ENCODE data around the gene TXNDC2. TPM values are rescaled to one million over a fixed set of nuclear protein-coding genes. Genes with fewer than 3 reads are reported as not detected.
A peak's percentile ranks its signal among the peaks of the same experiment; 100 is the strongest.

The TXNDC2 gene
- total and polyA plus RNA-seq, 9 of the 15 experiments (the other 6 are each of a cell fraction or from before 2014, with no cell fraction given) = 1.2 to 4.9 (median 2.3) TPM

DNA sequence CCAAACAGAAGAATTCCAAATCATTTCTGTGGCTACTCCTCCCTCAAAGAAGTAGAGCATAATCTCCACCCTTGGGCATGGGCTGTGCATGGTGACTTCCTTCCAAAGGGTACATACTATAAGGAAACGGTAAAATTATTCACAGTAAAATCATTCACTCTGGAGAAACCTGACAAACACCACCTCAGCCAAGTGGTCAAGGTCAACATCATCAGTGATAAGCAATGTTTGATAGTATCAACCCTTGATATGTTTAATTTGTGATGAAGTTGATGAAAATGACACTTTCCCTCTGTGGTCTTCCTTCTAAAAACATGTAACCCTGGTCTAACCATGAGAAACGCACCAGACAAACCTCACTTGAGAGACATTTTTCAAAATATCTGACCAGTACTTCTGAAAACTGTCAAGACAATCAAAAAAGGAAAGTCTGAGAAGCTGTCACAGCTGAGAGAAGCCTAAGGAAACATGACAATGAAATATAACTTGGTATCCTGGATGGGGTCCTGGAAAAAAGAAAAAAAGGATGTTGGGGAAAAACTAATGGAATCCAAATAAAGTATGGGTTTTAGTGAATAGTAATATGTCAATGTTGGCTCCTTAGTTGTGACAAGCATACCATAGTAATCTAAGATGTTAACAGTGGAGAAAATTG lies 9.4 kb upstream of the TXNDC2 start (continued):
- TF ChIP-seq, protein P1, sequence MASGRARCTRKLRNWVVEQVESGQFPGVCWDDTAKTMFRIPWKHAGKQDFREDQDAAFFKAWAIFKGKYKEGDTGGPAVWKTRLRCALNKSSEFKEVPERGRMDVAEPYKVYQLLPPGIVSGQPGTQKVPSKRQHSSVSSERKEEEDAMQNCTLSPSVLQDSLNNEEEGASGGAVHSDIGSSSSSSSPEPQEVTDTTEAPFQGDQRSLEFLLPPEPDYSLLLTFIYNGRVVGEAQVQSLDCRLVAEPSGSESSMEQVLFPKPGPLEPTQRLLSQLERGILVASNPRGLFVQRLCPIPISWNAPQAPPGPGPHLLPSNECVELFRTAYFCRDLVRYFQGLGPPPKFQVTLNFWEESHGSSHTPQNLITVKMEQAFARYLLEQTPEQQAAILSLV (tag; IDR thresholded peaks at IDR 0.05) = peak; percentile 12; the same call in 1 of the 2 replicates
- TF ChIP-seq CHD1 (IDR thresholded peaks at IDR 0.05; ENCODE audit: low read length) = peak; percentile 38
- TF ChIP-seq ETS2 (tag; IDR thresholded peaks at IDR 0.05; ENCODE audit: borderline replicate concordance, poor library complexity, severe bottlenecking) = no peak
- TF ChIP-seq, protein P2, sequence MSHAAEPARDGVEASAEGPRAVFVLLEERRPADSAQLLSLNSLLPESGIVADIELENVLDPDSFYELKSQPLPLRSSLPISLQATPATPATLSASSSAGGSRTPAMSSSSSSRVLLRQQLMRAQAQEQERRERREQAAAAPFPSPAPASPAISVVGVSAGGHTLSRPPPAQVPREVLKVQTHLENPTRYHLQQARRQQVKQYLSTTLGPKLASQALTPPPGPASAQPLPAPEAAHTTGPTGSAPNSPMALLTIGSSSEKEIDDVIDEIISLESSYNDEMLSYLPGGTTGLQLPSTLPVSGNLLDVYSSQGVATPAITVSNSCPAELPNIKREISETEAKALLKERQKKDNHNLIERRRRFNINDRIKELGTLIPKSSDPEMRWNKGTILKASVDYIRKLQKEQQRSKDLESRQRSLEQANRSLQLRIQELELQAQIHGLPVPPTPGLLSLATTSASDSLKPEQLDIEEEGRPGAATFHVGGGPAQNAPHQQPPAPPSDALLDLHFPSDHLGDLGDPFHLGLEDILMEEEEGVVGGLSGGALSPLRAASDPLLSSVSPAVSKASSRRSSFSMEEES (CRISPR knock-in tag; IDR thresholded peaks at IDR 0.05) = no peak
- no peak for TF ChIP-seq BMI1 (IDR thresholded peaks at IDR 0.05; ENCODE audit: low read length)
- TF ChIP-seq, protein P3, sequence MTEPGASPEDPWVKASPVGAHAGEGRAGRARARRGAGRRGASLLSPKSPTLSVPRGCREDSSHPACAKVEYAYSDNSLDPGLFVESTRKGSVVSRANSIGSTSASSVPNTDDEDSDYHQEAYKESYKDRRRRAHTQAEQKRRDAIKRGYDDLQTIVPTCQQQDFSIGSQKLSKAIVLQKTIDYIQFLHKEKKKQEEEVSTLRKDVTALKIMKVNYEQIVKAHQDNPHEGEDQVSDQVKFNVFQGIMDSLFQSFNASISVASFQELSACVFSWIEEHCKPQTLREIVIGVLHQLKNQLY (CRISPR knock-in tag; conservative IDR thresholded peaks at IDR 0.05) = 0 out of 4 replicates have a peak, but pooled peaks of 1 of the 2 experiments have one; percentile 62
- TF ChIP-seq, protein P4, sequence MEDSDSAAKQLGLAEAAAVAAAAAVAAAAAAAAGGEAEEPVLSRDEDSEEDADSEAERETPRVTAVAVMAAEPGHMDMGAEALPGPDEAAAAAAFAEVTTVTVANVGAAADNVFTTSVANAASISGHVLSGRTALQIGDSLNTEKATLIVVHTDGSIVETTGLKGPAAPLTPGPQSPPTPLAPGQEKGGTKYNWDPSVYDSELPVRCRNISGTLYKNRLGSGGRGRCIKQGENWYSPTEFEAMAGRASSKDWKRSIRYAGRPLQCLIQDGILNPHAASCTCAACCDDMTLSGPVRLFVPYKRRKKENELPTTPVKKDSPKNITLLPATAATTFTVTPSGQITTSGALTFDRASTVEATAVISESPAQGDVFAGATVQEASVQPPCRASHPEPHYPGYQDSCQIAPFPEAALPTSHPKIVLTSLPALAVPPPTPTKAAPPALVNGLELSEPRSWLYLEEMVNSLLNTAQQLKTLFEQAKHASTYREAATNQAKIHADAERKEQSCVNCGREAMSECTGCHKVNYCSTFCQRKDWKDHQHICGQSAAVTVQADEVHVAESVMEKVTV (CRISPR knock-in tag; IDR thresholded peaks at IDR 0.05) = no peak
- no peak for TF ChIP-seq NR2C1 (IDR thresholded peaks at IDR 0.05)
- 0 out of 2 replicates have a peak, but pooled peaks have one; percentile 25 for TF ChIP-seq NR2C1 (tag; IDR thresholded peaks at IDR 0.05)
- no peak for TF ChIP-seq CHCHD3 (CRISPR knock-in tag; IDR thresholded peaks at IDR 0.05)
- TF ChIP-seq ATF7 (IDR thresholded peaks at IDR 0.05) = no peak
- TF ChIP-seq ZNF444 (CRISPR knock-in tag; IDR thresholded peaks at IDR 0.05) = 0 out of 2 replicates have a peak, but pooled peaks have one; percentile 56
- TF ChIP-seq HNRNPLL (IDR thresholded peaks at IDR 0.05; ENCODE audit: low read depth, low read length, poor library complexity, severe bottlenecking) = no peak
- TF ChIP-seq ZBED1 (IDR thresholded peaks at IDR 0.05) = no peak
- TF ChIP-seq ZNF140 (CRISPR knock-in tag; IDR thresholded peaks at IDR 0.05) = 0 out of 2 replicates have a peak, but pooled peaks have one; percentile 52
- TF ChIP-seq, protein P5, sequence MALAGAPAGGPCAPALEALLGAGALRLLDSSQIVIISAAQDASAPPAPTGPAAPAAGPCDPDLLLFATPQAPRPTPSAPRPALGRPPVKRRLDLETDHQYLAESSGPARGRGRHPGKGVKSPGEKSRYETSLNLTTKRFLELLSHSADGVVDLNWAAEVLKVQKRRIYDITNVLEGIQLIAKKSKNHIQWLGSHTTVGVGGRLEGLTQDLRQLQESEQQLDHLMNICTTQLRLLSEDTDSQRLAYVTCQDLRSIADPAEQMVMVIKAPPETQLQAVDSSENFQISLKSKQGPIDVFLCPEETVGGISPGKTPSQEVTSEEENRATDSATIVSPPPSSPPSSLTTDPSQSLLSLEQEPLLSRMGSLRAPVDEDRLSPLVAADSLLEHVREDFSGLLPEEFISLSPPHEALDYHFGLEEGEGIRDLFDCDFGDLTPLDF (CRISPR knock-in tag; IDR thresholded peaks at IDR 0.05) = peak; percentile 3; the same call in 1 of the 2 replicates
- TF ChIP-seq, protein P6, sequence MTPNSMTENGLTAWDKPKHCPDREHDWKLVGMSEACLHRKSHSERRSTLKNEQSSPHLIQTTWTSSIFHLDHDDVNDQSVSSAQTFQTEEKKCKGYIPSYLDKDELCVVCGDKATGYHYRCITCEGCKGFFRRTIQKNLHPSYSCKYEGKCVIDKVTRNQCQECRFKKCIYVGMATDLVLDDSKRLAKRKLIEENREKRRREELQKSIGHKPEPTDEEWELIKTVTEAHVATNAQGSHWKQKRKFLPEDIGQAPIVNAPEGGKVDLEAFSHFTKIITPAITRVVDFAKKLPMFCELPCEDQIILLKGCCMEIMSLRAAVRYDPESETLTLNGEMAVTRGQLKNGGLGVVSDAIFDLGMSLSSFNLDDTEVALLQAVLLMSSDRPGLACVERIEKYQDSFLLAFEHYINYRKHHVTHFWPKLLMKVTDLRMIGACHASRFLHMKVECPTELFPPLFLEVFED (CRISPR knock-in tag; conservative IDR thresholded peaks at IDR 0.05) = 0 out of 2 replicates have a peak, but pooled peaks have one; percentile 65
- TF ChIP-seq DDX20 (tag; IDR thresholded peaks at IDR 0.05; ENCODE audit: low read depth) = 0 out of 2 replicates have a peak, but pooled peaks have one; percentile 27
- TF ChIP-seq CEBPB (tag; IDR thresholded peaks at IDR 0.05) = no peak
- no peak for TF ChIP-seq MTA2 (IDR thresholded peaks at IDR 0.05; ENCODE audit: low read depth)

Data from K562 (cell line).